HAP-1 (cell line): Measurements from ENCODE around the gene RNASE13.

Experiments
- DNase-seq, 2 experiments: peaks; one replicate each; pipeline ENCODE4 v3.0.0-alpha.2; 2016 to 2020; ENCODE audit warnings: low spot score in 2 of 2
- H3K27me3 ChIP-seq: fragments of 250-450 bp; sonication (Bioruptor Pico); 2 replicates; pipeline ENCODE4 v1.5.1; 2020; ENCODE audit warnings: low read depth, mild to moderate bottlenecking, moderate library complexity
- H3K36me3 ChIP-seq: fragments of 250-450 bp; sonication (Bioruptor Pico); replicated peaks from 2 replicates; pipeline ENCODE4 v1.5.1; 2020; ENCODE audit warnings: mild to moderate bottlenecking
- H3K4me1 ChIP-seq: fragments of 250-450 bp; sonication (Bioruptor Pico); 2 replicates; pipeline ENCODE4 v1.5.1; 2020; ENCODE audit warnings: mild to moderate bottlenecking
- H3K4me3 ChIP-seq: fragments of 250-450 bp; sonication (Bioruptor Pico); 2 replicates; pipeline ENCODE4 v1.5.1; 2020; ENCODE audit warnings: mild to moderate bottlenecking, moderate library complexity
- H3K9me3 ChIP-seq: fragments of 250-450 bp; sonication (Bioruptor Pico); 2 replicates; pipeline ENCODE4 v1.5.1; 2020; ENCODE audit warnings: mild to moderate bottlenecking, moderate library complexity
- in situ Hi-C: fragments of 300-500 bp; cut with MboI; formaldehyde crosslinking; loops from 3 replicates; pipeline ENCODE4 v1.14.3; 2020; ENCODE audit warnings: low sequenced_read_pairs, inconsistent platforms, mixed read lengths

The RNASE13 gene

GRCh38 chr14:21057803-21058675 is 23.4 kb upstream of the RNASE13 start, which contains the start of gene RNASE8:
TSS of gene RNASE8 (plus strand) at chr14:21057822. CDS start at chr14:21057893, 71 bp downstream.
- no peak for DNase-seq
- H3K4me3 ChIP-seq = no peak within 1 kb of the TSS
- no peaks in the 10 kb centered on the region for H3K9me3 ChIP-seq
- no peaks in the 10 kb centered on the region for H3K4me1 ChIP-seq
- peaks cover 2% of the 10 kb centered on the region for H3K27me3 ChIP-seq
- in situ Hi-C loops = no loop called here
- no peaks in the 10 kb centered on the region for H3K36me3 ChIP-seq

GRCh38 chr14:21056520-21057163 is 22.0 kb upstream of the RNASE13 start:
- in situ Hi-C loops = no loop called here
- Histone ChIP-seq H3K4me1 (no peaks in the 10 kb centered on the region), H3K27me3 (no peaks in the 10 kb centered on the region; the same call in 1 of the 2 replicates), H3K36me3 (no peaks in the 10 kb centered on the region), H3K9me3 (no peaks in the 10 kb centered on the region), H3K4me3 (no peak overlapping the region)
- DNase-seq = no peak

GRCh38 chr14:21055432-21056117 is 21.0 kb upstream of the RNASE13 start:
- H3K36me3 ChIP-seq = no peaks in the 10 kb centered on the region
- in situ Hi-C loops = no loop called here
- no peaks in the 10 kb centered on the region for H3K9me3 ChIP-seq
- no peaks in the 10 kb centered on the region for H3K4me1 ChIP-seq
- no peak overlapping the region for H3K4me3 ChIP-seq
- no peaks in the 10 kb centered on the region; the same call in 1 of the 2 replicates for H3K27me3 ChIP-seq
- DNase-seq = no peak

- in situ Hi-C loops = no loop called here
Observed at GRCh38 chr14:21054768-21055145, 20.1 kb upstream of the RNASE13 start.

GRCh38 chr14:21054123-21054767 is 19.6 kb upstream of the RNASE13 start:
- no peaks in the 10 kb centered on the region for H3K27me3 ChIP-seq
- in situ Hi-C loops = no loop called here

More at GRCh38 chr14:21054768-21055145, 20.1 kb upstream of the RNASE13 start:
- Histone ChIP-seq H3K4me3 (no peak overlapping the region), H3K36me3 (no peaks in the 10 kb centered on the region), H3K9me3 (no peaks in the 10 kb centered on the region), H3K4me1 (no peaks in the 10 kb centered on the region), H3K27me3 (no peaks in the 10 kb centered on the region)
- DNase-seq = no peak

GRCh38 chr14:21053184-21054122 is 18.8 kb upstream of the RNASE13 start:
- H3K4me3 ChIP-seq = no peak overlapping the region
- in situ Hi-C loops = no loop called here
- no peaks in the 10 kb centered on the region for H3K4me1 ChIP-seq
- no peaks in the 10 kb centered on the region for H3K27me3 ChIP-seq
- H3K9me3 ChIP-seq = no peaks in the 10 kb centered on the region
- no peaks in the 10 kb centered on the region for H3K36me3 ChIP-seq
- DNase-seq = no peak

More at GRCh38 chr14:21054123-21054767, 19.6 kb upstream of the RNASE13 start:
- H3K36me3 ChIP-seq = no peaks in the 10 kb centered on the region
- no peaks in the 10 kb centered on the region for H3K4me1 ChIP-seq
- no peaks in the 10 kb centered on the region for H3K9me3 ChIP-seq
- no peak overlapping the region for H3K4me3 ChIP-seq
- DNase-seq = no peak

- Histone ChIP-seq H3K27me3 (no peaks in the 10 kb centered on the region), H3K9me3 (no peaks in the 10 kb centered on the region), H3K4me1 (no peaks in the 10 kb centered on the region), H3K4me3 (no peak overlapping the region), H3K36me3 (no peaks in the 10 kb centered on the region)
- in situ Hi-C loops = no loop called here
- no peak for DNase-seq
Observed at GRCh38 chr14:21050597-21050996, 16.0 kb upstream of the RNASE13 start.

- H3K4me3 ChIP-seq = no peak overlapping the region
- H3K27me3 ChIP-seq = peaks cover 6% of the 10 kb centered on the region; the same call in 1 of the 2 replicates
- in situ Hi-C loops = no loop called here
- no peak for DNase-seq
- no peaks in the 10 kb centered on the region for H3K36me3 ChIP-seq
- H3K4me1 ChIP-seq = no peaks in the 10 kb centered on the region
- H3K9me3 ChIP-seq = no peaks in the 10 kb centered on the region
Observed at GRCh38 chr14:21049271-21049673, 14.7 kb upstream of the RNASE13 start.

- Histone ChIP-seq H3K4me1 (no peaks in the 10 kb centered on the region), H3K4me3 (no peak overlapping the region), H3K9me3 (no peaks in the 10 kb centered on the region), H3K36me3 (no peaks in the 10 kb centered on the region), H3K27me3 (peaks cover 6% of the 10 kb centered on the region; the same call in 1 of the 2 replicates)
- in situ Hi-C loops = no loop called here
- peak in 1 of 2 experiments; percentile 24 for DNase-seq
Observed at GRCh38 chr14:21048638-21049037, 14.0 kb upstream of the RNASE13 start.

- in situ Hi-C loops = no loop called here
- Histone ChIP-seq H3K9me3 (no peaks in the 10 kb centered on the region), H3K4me1 (no peaks in the 10 kb centered on the region), H3K36me3 (no peaks in the 10 kb centered on the region), H3K27me3 (peaks cover 6% of the 10 kb centered on the region; the same call in 1 of the 2 replicates), H3K4me3 (no peak overlapping the region)
- DNase-seq = no peak
Observed at GRCh38 chr14:21047378-21047781, 12.8 kb upstream of the RNASE13 start.

- H3K9me3 ChIP-seq = no peaks in the 10 kb centered on the region
- peaks cover 6% of the 10 kb centered on the region; the same call in 1 of the 2 replicates for H3K27me3 ChIP-seq
- no peak overlapping the region for H3K4me3 ChIP-seq
- DNase-seq = no peak
- no peaks in the 10 kb centered on the region for H3K4me1 ChIP-seq
- in situ Hi-C loops = no loop called here
- no peaks in the 10 kb centered on the region for H3K36me3 ChIP-seq
Observed at GRCh38 chr14:21043974-21044618, 9.5 kb upstream of the RNASE13 start.

- peaks cover 6% of the 10 kb centered on the region for H3K27me3 ChIP-seq
- no peaks in the 10 kb centered on the region for H3K4me1 ChIP-seq
- in situ Hi-C loops = no loop called here
- no peaks in the 10 kb centered on the region for H3K9me3 ChIP-seq
- H3K4me3 ChIP-seq = no peak overlapping the region
- H3K36me3 ChIP-seq = no peaks in the 10 kb centered on the region
- DNase-seq = no peak
Observed at GRCh38 chr14:21043387-21043973, 8.9 kb upstream of the RNASE13 start.
